ENCODE data around the gene CRTC1.

CRTC1 gene

GRCh38 chr19:18711893-18712292 is 28.4 kb downstream of the CRTC1 start:
- no peaks in the 10 kb centered on the region for H3K9me3 ChIP-seq (ENCODE audit: control insufficient read depth in 2 of 2, low read length in 2 of 2)
- no peaks in the 10 kb centered on the region for H3K36me3 ChIP-seq (ENCODE audit: control insufficient read depth in 2 of 2, insufficient read depth in 2 of 2, low read length in 2 of 2)
- H3K27ac ChIP-seq (ENCODE audit: low read depth in 2 of 2, low read length in 2 of 2): no peak overlapping the region
- H3K27me3 ChIP-seq (ENCODE audit: control insufficient read depth in 2 of 2, insufficient read depth in 2 of 2, low read length in 2 of 2): no peaks in the 10 kb centered on the region
- H3K4me1 ChIP-seq (ENCODE audit: control insufficient read depth in 2 of 2, insufficient read depth in 2 of 2, low read length in 2 of 2): peaks cover 3 to 6% of the 10 kb centered on the region in 2 donors
- no peak overlapping the region for H3K9ac ChIP-seq (ENCODE audit: low read depth in 1 of 2, low read length in 2 of 2)
- H3K4me3 ChIP-seq (ENCODE audit: low read length in 2 of 2): no peak overlapping the region

GRCh38 chr19:18712981-18713380 is 29.5 kb downstream of the CRTC1 start:
- Histone ChIP-seq H3K4me1 (ENCODE audit: control insufficient read depth in 2 of 2, insufficient read depth in 2 of 2, low read length in 2 of 2) (peaks cover 3 to 6% of the 10 kb centered on the region in 2 donors), H3K36me3 (ENCODE audit: control insufficient read depth in 2 of 2, insufficient read depth in 2 of 2, low read length in 2 of 2) (no peaks in the 10 kb centered on the region), H3K27me3 (ENCODE audit: control insufficient read depth in 2 of 2, insufficient read depth in 2 of 2, low read length in 2 of 2) (no peaks in the 10 kb centered on the region), H3K9ac (ENCODE audit: low read depth in 1 of 2, low read length in 2 of 2) (no peak overlapping the region), H3K9me3 (ENCODE audit: control insufficient read depth in 2 of 2, low read length in 2 of 2) (no peaks in the 10 kb centered on the region), H3K27ac (ENCODE audit: low read depth in 2 of 2, low read length in 2 of 2) (no peak overlapping the region), H3K4me3 (ENCODE audit: low read length in 2 of 2) (no peak overlapping the region)

- no peak overlapping the region for H3K27ac ChIP-seq (ENCODE audit: low read depth in 2 of 2, low read length in 2 of 2)
- no peaks in the 10 kb centered on the region for H3K27me3 ChIP-seq (ENCODE audit: control insufficient read depth in 2 of 2, insufficient read depth in 2 of 2, low read length in 2 of 2)
- no peaks in the 10 kb centered on the region for H3K9me3 ChIP-seq (ENCODE audit: control insufficient read depth in 2 of 2, low read length in 2 of 2)
- no peaks in the 10 kb centered on the region for H3K36me3 ChIP-seq (ENCODE audit: control insufficient read depth in 2 of 2, insufficient read depth in 2 of 2, low read length in 2 of 2)
- H3K4me3 ChIP-seq (ENCODE audit: low read length in 2 of 2): no peak overlapping the region
- H3K4me1 ChIP-seq (ENCODE audit: control insufficient read depth in 2 of 2, insufficient read depth in 2 of 2, low read length in 2 of 2): peaks cover 3% of the 10 kb centered on the region in 2 donors
- no peak overlapping the region for H3K9ac ChIP-seq (ENCODE audit: low read depth in 1 of 2, low read length in 2 of 2)
Observed at GRCh38 chr19:18713550-18714117, 30.2 kb downstream of the CRTC1 start.

- Histone ChIP-seq H3K4me3 (ENCODE audit: low read length in 2 of 2) (no peak overlapping the region), H3K36me3 (ENCODE audit: control insufficient read depth in 2 of 2, insufficient read depth in 2 of 2, low read length in 2 of 2) (no peaks in the 10 kb centered on the region), H3K9me3 (ENCODE audit: control insufficient read depth in 2 of 2, low read length in 2 of 2) (no peaks in the 10 kb centered on the region), H3K27ac (ENCODE audit: low read depth in 2 of 2, low read length in 2 of 2) (no peak overlapping the region), H3K4me1 (ENCODE audit: control insufficient read depth in 2 of 2, insufficient read depth in 2 of 2, low read length in 2 of 2) (no peaks in the 10 kb centered on the region), H3K27me3 (ENCODE audit: control insufficient read depth in 2 of 2, insufficient read depth in 2 of 2, low read length in 2 of 2) (no peaks in the 10 kb centered on the region), H3K9ac (ENCODE audit: low read depth in 1 of 2, low read length in 2 of 2) (no peak overlapping the region)
Observed at GRCh38 chr19:18715416-18715815, 31.9 kb downstream of the CRTC1 start.

- no peak overlapping the region for H3K27ac ChIP-seq (ENCODE audit: low read depth in 2 of 2, low read length in 2 of 2)
- no peak overlapping the region for H3K9ac ChIP-seq (ENCODE audit: low read depth in 1 of 2, low read length in 2 of 2)
- no peaks in the 10 kb centered on the region for H3K27me3 ChIP-seq (ENCODE audit: control insufficient read depth in 2 of 2, insufficient read depth in 2 of 2, low read length in 2 of 2)
- H3K9me3 ChIP-seq (ENCODE audit: control insufficient read depth in 2 of 2, low read length in 2 of 2): no peaks in the 10 kb centered on the region
- H3K36me3 ChIP-seq (ENCODE audit: control insufficient read depth in 2 of 2, insufficient read depth in 2 of 2, low read length in 2 of 2): no peaks in the 10 kb centered on the region
- H3K4me3 ChIP-seq (ENCODE audit: low read length in 2 of 2): no peak overlapping the region
- no peaks in the 10 kb centered on the region for H3K4me1 ChIP-seq (ENCODE audit: control insufficient read depth in 2 of 2, insufficient read depth in 2 of 2, low read length in 2 of 2)
Observed at GRCh38 chr19:18716857-18717256, 33.4 kb downstream of the CRTC1 start.

GRCh38 chr19:18717601-18718000 is 34.1 kb downstream of the CRTC1 start:
- no peaks in the 10 kb centered on the region for H3K27me3 ChIP-seq (ENCODE audit: control insufficient read depth in 2 of 2, insufficient read depth in 2 of 2, low read length in 2 of 2)
- H3K9ac ChIP-seq (ENCODE audit: low read depth in 1 of 2, low read length in 2 of 2): no peak overlapping the region
- H3K4me3 ChIP-seq (ENCODE audit: low read length in 2 of 2): no peak overlapping the region
- H3K27ac ChIP-seq (ENCODE audit: low read depth in 2 of 2, low read length in 2 of 2): no peak overlapping the region
- no peaks in the 10 kb centered on the region for H3K36me3 ChIP-seq (ENCODE audit: control insufficient read depth in 2 of 2, insufficient read depth in 2 of 2, low read length in 2 of 2)
- no peaks in the 10 kb centered on the region for H3K9me3 ChIP-seq (ENCODE audit: control insufficient read depth in 2 of 2, low read length in 2 of 2)
- no peaks in the 10 kb centered on the region for H3K4me1 ChIP-seq (ENCODE audit: control insufficient read depth in 2 of 2, insufficient read depth in 2 of 2, low read length in 2 of 2)

GRCh38 chr19:18718015-18718526 is 34.6 kb downstream of the CRTC1 start:
- H3K36me3 ChIP-seq (ENCODE audit: control insufficient read depth in 2 of 2, insufficient read depth in 2 of 2, low read length in 2 of 2): no peaks in the 10 kb centered on the region
- no peak overlapping the region for H3K9ac ChIP-seq (ENCODE audit: low read depth in 1 of 2, low read length in 2 of 2)
- no peak overlapping the region for H3K27ac ChIP-seq (ENCODE audit: low read depth in 2 of 2, low read length in 2 of 2)
- no peaks in the 10 kb centered on the region for H3K4me1 ChIP-seq (ENCODE audit: control insufficient read depth in 2 of 2, insufficient read depth in 2 of 2, low read length in 2 of 2)
- H3K9me3 ChIP-seq (ENCODE audit: control insufficient read depth in 2 of 2, low read length in 2 of 2): no peaks in the 10 kb centered on the region
- H3K4me3 ChIP-seq (ENCODE audit: low read length in 2 of 2): no peak overlapping the region
- no peaks in the 10 kb centered on the region for H3K27me3 ChIP-seq (ENCODE audit: control insufficient read depth in 2 of 2, insufficient read depth in 2 of 2, low read length in 2 of 2)

- Histone ChIP-seq H3K9ac (ENCODE audit: low read depth in 1 of 2, low read length in 2 of 2) (no peak overlapping the region), H3K9me3 (ENCODE audit: control insufficient read depth in 2 of 2, low read length in 2 of 2) (no peaks in the 10 kb centered on the region)
Observed at GRCh38 chr19:18718846-18719458, 35.5 kb downstream of the CRTC1 start.

GRCh38 chr19:18719541-18719940 is 36.1 kb downstream of the CRTC1 start:
- Histone ChIP-seq H3K27me3 (ENCODE audit: control insufficient read depth in 2 of 2, insufficient read depth in 2 of 2, low read length in 2 of 2) (no peaks in the 10 kb centered on the region), H3K9ac (ENCODE audit: low read depth in 1 of 2, low read length in 2 of 2) (no peak overlapping the region), H3K27ac (ENCODE audit: low read depth in 2 of 2, low read length in 2 of 2) (no peak overlapping the region), H3K4me1 (ENCODE audit: control insufficient read depth in 2 of 2, insufficient read depth in 2 of 2, low read length in 2 of 2) (no peaks in the 10 kb centered on the region), H3K4me3 (ENCODE audit: low read length in 2 of 2) (no peak overlapping the region), H3K9me3 (ENCODE audit: control insufficient read depth in 2 of 2, low read length in 2 of 2) (no peaks in the 10 kb centered on the region), H3K36me3 (ENCODE audit: control insufficient read depth in 2 of 2, insufficient read depth in 2 of 2, low read length in 2 of 2) (no peaks in the 10 kb centered on the region)

More at GRCh38 chr19:18718846-18719458, 35.5 kb downstream of the CRTC1 start:
- H3K36me3 ChIP-seq (ENCODE audit: control insufficient read depth in 2 of 2, insufficient read depth in 2 of 2, low read length in 2 of 2): no peaks in the 10 kb centered on the region
- no peaks in the 10 kb centered on the region for H3K4me1 ChIP-seq (ENCODE audit: control insufficient read depth in 2 of 2, insufficient read depth in 2 of 2, low read length in 2 of 2)
- H3K4me3 ChIP-seq (ENCODE audit: low read length in 2 of 2): no peak overlapping the region
- no peak overlapping the region for H3K27ac ChIP-seq (ENCODE audit: low read depth in 2 of 2, low read length in 2 of 2)
- no peaks in the 10 kb centered on the region for H3K27me3 ChIP-seq (ENCODE audit: control insufficient read depth in 2 of 2, insufficient read depth in 2 of 2, low read length in 2 of 2)

GRCh38 chr19:18723871-18724377 is 40.4 kb downstream of the CRTC1 start:
- no peak overlapping the region for H3K27ac ChIP-seq (ENCODE audit: low read depth in 2 of 2, low read length in 2 of 2)
- H3K27me3 ChIP-seq (ENCODE audit: control insufficient read depth in 2 of 2, insufficient read depth in 2 of 2, low read length in 2 of 2): no peaks in the 10 kb centered on the region
- H3K9ac ChIP-seq (ENCODE audit: low read depth in 1 of 2, low read length in 2 of 2): no peak overlapping the region
- no peaks in the 10 kb centered on the region for H3K9me3 ChIP-seq (ENCODE audit: control insufficient read depth in 2 of 2, low read length in 2 of 2)
- H3K4me3 ChIP-seq (ENCODE audit: low read length in 2 of 2): no peak overlapping the region
- H3K36me3 ChIP-seq (ENCODE audit: control insufficient read depth in 2 of 2, insufficient read depth in 2 of 2, low read length in 2 of 2): no peaks in the 10 kb centered on the region
- H3K4me1 ChIP-seq (ENCODE audit: control insufficient read depth in 2 of 2, insufficient read depth in 2 of 2, low read length in 2 of 2): no peaks in the 10 kb centered on the region

Data from mucosa of rectum (tissue), 2 donors.